T-helper 1 cell treated with Interleukin-12 subunit alpha and Interleukin-12 subunit beta and Interleukin-4 antibody, amounts not matched to agents 30 ng/mL and 1 ng/mL, for 36 hours (primary cell): ENCODE data around the gene BRD3OS. TPM values are rescaled to one million over a fixed set of nuclear protein-coding genes. Genes with fewer than 3 reads are reported as not detected.

Experiments used
- intact Hi-C: fragments of 100-400 bp; cut with micrococcal nuclease; formaldehyde crosslinking; loops from one replicate; pipeline ENCODE4 v1.15.1; 2024
- total RNA-seq: library from RNA; stranded (reverse); gene quantifications from 2 replicates; pipeline ENCODE4 v1.2.3, GENCODE V29; 2022

Gene BRD3OS
- total RNA-seq, 1 donor from 2014 or later: 14.4 TPM

- intact Hi-C loops: no loop called here
Measured at GRCh38 chr9:134049772-134050588, 24.7 kb downstream of the BRD3OS start.

GRCh38 chr9:134050726-134051125, 25.4 kb downstream of the BRD3OS start:
- intact Hi-C loops: no loop called here

GRCh38 chr9:134051319-134051718, 26.0 kb downstream of the BRD3OS start:
- intact Hi-C loops: no loop called here

DNA sequence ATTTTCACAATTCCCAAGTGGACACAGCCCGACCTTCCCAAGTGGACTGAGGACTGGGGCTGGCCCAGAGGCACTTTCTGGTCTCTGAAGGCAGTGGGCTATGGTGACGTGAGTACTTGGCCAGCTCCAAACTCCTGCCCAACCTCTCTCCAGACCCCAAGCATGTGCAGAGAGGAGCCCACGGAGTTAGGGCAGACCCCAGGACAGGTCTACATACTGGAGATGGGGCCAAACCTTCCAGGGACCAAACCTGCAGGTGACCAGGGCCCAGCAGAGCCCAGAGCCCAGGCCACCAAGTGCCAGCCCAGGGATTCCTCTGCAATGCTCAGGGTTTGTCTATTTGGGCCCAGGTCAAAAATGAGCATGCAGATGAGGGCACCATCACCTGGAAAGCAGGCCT, 27.2 kb downstream of the BRD3OS start:
- intact Hi-C loops: no loop called here

- intact Hi-C loops: no loop called here
Measured at GRCh38 chr9:134052941-134053340, 27.7 kb downstream of the BRD3OS start.

GRCh38 chr9:134053401-134053871, 28.2 kb downstream of the BRD3OS start:
- intact Hi-C loops: no loop called here

GRCh38 chr9:134053941-134054761, 28.9 kb downstream of the BRD3OS start:
- intact Hi-C loops: no loop called here

DNA sequence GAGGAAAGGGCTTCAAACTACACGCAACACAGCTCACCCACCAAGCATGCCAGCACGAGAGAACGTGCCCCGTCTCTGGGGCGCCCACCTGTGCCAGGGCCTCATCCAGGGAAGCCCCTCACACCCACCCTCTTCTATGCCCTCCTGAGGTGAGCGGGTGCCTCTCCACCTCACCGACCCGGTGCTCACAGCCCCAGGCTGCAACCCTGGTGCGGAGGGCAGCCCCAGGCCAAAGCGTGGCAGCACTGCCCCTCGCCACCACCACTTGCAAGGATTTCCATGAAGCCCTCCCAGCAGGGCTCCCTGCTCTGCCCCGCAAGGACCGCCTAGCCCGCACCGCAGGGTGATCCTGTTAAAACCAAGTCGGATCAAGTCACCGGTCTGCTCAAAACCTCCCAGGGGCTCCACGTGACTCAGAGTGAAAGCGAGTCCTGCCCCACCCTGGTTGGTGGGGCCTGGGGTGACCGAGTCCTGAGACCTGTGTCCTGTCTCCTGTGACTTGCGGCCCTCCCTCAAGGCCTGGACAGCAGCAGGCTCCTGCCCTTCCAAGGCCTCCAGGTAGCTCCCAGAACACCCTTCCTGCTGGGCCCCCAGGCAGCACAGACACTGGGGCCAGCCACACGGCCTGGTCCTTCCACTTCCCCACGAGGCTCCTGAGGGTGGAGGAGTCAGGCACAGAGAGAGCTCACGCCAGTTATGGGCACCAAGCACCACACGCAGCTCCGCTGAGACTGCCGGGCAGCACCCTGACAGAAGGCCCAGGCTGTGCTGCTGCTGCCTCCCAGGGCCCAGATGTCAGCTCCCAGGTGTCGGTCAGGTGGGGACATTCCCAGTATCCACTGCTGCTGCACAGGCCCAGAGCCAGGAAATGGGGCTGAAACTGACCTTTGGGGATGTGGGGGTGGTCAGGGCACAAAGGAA, 29.9 kb downstream of the BRD3OS start:
- intact Hi-C loops: no loop called here

DNA sequence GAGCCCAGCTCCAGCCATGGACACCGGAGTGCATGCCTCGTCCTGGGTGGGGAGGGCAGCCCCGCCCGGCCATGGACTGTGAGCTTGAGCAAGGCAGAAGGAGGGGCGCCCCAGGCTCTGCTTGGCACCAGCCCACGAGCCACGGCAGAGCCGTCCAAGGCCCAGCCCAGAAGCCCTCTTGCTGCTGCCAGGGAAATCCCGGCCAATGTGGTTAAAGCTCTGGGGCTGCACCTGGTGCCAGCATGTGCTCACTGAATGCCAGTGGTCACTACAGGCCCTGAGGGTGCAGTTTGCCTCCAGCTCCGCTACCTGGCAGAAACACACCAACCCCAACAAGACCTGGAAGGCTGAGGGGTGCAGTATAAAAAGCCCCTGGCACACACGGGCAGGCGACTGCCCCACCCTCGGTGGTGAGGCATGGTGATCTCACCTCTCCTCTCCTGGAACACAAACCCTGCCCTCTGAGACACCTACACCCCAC, 30.7 kb downstream of the BRD3OS start:
- intact Hi-C loops: no loop called here

- intact Hi-C loops: no loop called here
Measured at GRCh38 chr9:134056483-134057306, 31.4 kb downstream of the BRD3OS start.

DNA sequence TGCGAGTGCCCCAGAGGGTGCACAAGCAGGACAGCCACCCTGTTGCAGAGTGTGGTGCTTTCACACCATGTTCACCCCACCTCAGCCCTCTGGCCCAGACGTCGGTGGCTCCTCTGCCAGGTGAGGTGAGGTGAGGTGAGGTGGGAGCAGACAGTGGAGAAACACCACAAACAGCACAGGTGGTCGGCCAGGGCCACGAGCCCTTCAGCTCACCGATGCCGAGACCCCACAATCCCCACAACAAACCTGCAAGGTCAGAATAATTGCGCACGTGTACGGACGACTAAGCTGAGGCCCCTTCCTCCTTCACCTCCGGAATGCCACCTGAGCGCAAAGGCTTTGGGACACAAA, 32.0 kb downstream of the BRD3OS start:
- intact Hi-C loops: no loop called here

DNA sequence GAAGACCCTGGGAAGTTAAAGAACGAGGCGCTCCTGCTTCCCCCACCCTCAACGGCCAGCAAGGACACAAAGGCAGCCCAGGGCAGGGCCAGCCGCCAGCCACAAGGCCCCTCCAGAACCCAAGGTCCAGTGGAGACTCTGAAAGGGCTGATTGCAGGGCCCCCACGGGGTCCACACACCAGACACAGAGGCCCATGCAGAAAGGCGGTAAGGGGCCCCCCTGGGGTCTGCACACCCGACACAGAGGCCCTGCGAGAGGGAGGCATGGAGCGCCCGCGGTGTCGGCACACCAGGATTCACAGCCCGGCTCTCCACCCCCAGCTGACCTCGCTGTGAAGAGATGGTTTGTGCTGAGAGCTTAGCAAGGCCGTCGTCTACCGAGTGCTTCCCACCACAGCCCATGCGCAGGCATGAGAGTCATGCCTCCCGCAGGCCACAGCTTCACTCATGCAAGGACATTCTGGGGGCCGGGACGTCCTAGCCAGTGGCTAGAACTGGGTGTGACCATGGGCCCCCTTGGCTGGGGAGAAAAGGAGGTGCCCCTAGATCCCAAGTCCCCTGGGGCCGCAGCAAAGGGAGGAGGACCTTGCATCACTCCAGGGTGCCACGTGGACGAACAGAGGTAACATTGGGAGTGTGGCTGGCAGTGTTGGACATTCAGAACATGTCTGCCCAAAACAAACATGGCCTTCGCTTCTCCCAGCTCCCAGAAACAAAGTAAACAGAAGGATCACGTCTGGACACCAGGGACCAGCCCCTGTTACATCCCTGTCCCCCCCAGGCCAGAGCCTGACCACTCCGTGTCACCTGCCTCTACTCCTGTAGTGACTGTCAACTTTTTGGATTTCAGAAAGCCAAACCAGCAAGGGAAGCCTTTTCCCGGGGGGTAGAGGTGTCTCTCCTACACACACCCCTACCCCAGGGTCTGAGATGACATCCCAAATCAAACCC, 32.7 kb downstream of the BRD3OS start:
- intact Hi-C loops: no loop called here

- intact Hi-C loops: no loop called here
Measured at GRCh38 chr9:134058716-134059115, 33.4 kb downstream of the BRD3OS start.

DNA sequence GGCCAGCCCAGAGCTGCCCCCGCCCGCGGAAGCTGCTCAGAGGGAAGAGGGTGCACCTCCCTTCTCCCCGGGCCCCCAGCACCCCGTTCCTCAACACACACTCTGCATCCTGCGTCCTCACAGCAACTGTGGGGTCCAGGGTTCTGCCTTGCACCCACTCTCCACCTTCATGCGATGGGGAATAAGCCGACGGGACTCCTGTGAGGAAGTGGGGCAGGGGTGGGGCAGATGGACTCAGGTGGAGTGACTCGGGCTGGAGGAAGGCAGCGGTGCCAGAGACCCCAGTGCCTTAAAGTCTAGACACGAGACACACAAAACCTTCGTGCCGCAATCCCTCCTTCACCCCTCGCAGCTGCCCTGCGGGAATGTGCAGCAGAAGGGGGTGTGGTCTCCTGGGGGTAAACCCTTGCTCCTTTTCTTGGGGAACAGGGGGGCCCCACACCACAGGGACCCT, 33.9 kb downstream of the BRD3OS start:
- intact Hi-C loops: no loop called here

- intact Hi-C loops: loop anchor here (10.0 kb wide), 1 partner anchor 685 kb away; the partner anchor contains the start of genes STKLD1 and SURF4
Measured at GRCh38 chr9:134059661-134060395, 34.5 kb downstream of the BRD3OS start.

DNA sequence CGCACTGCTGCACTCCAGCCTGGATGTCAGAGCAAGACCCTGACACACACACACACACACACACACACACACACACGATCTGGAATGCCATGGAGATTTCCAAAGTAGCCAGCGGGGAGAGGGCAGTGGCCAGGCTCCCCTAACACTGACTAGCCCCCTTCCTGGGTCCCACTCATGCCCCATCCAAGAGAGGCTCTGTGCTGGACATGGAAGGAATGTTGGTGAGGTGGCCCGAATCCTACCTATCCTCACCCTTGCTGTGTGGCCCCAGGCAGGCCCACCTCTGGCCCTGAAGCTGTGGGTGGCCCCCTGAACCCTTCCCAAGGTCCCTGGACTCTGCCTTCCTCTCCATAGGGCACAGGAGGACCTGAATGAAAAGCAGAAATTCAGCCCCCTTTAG, 35.3 kb downstream of the BRD3OS start:
- intact Hi-C loops: loop anchor here (10.0 kb wide), 1 partner anchor 686 kb away; the partner anchor contains the start of genes STKLD1 and SURF4

GRCh38 chr9:134061019-134061687, 35.9 kb downstream of the BRD3OS start:
- intact Hi-C loops: loop anchor here (10.0 kb wide), 1 partner anchor 686 kb away; the partner anchor contains the start of genes STKLD1 and SURF4
